Measurements from ENCODE around the gene RABAC1.
A peak's percentile ranks its signal among the peaks of the same experiment; 100 is the strongest.

DNA sequence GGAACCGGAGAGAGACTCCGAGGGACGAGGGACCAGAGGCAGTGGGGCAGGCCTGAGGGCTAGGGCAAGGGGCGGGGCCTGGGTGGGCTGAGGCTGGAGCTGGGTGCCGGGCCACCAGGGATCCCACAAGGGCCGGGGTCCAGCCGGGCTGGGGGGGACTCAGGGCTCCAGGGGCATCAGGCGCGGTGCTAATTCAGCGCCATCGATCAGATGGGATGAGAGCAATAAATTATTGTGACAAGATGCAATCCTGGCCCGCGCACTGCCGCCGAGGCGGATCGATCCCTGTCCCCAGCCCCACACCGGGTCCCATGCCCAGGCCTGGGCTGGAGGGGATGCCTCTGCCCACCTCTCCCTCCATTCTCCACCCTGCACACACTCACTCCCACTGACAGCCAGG is 36.5 kb downstream of the RABAC1 start:
- peak; percentile 6 for TF ChIP-seq EZH2 (IDR thresholded peaks at IDR 0.05; ENCODE audit: low read depth, low read length, severe bottlenecking)
- TF ChIP-seq CHD2 (IDR thresholded peaks at IDR 0.05; ENCODE audit: low read length) = no peak
- no peak for TF ChIP-seq CEBPB (IDR thresholded peaks at IDR 0.05; ENCODE audit: low read depth, low read length)
- TF ChIP-seq TAF1 (IDR thresholded peaks at IDR 0.05; ENCODE audit: low read depth, low read length) = no peak
- TF ChIP-seq, protein P1, sequence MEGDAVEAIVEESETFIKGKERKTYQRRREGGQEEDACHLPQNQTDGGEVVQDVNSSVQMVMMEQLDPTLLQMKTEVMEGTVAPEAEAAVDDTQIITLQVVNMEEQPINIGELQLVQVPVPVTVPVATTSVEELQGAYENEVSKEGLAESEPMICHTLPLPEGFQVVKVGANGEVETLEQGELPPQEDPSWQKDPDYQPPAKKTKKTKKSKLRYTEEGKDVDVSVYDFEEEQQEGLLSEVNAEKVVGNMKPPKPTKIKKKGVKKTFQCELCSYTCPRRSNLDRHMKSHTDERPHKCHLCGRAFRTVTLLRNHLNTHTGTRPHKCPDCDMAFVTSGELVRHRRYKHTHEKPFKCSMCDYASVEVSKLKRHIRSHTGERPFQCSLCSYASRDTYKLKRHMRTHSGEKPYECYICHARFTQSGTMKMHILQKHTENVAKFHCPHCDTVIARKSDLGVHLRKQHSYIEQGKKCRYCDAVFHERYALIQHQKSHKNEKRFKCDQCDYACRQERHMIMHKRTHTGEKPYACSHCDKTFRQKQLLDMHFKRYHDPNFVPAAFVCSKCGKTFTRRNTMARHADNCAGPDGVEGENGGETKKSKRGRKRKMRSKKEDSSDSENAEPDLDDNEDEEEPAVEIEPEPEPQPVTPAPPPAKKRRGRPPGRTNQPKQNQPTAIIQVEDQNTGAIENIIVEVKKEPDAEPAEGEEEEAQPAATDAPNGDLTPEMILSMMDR (IDR thresholded peaks at IDR 0.05; ENCODE audit: control extremely low read depth in 1 of 3, insufficient read depth in 1 of 3, low read depth in 1 of 3, low read length in 3 of 3) = no peak
- no peak for TF ChIP-seq POLR2A (IDR thresholded peaks at IDR 0.05; ENCODE audit: control extremely low read depth in 1 of 2, low read depth in 2 of 2, low read length in 2 of 2)
- TF ChIP-seq POLR2AphosphoS5 (IDR thresholded peaks at IDR 0.05; ENCODE audit: low read depth, low read length) = no peak

Data from H1 (cell line).